Activated CD4-positive, alpha-beta T cell treated with anti-CD3 and anti-CD28 coated beads, Interleukin-2, amount 10 ng/mL, durations not matched to agents 7 days and 5 days (primary cell): ENCODE measurements around the gene HHLA2. TPM values are rescaled to one million over a fixed set of nuclear protein-coding genes. Genes with fewer than 3 reads are reported as not detected.

Source experiments
- total RNA-seq, 2 experiments: library from RNA; stranded (reverse); gene quantifications; one replicate each; pipeline ENCODE4 v1.2.3, GENCODE V29; 2021

Gene HHLA2
- total RNA-seq, 2 experiments from 2014 or later: 1.4 to 3.0 TPM

Other genes starting within 250 kb of the HHLA2 start
- gene CD47, start 205.5 kb upstream of the HHLA2 start, total RNA-seq: 100 to 1,000 TPM; 145 to 161 TPM
- gene IFT57, start 74.1 kb upstream of the HHLA2 start, total RNA-seq: 10 to 100 TPM; 23.8 to 25.7 TPM
- gene MYH15, start 214.0 kb downstream of the HHLA2 start, total RNA-seq: under 1 TPM; 0.15 to 0.21 TPM